ENCODE measurements around the gene FHIT. TPM values are rescaled to one million over a fixed set of nuclear protein-coding genes. Genes with fewer than 3 reads are reported as not detected.

Gene FHIT
- total and polyA plus RNA-seq, 2 of the 4 experiments (the other 2 are of a cell fraction), result 0.07 TPM; not detected in 1

GRCh38 chr3:60322298-60322856, 928.9 kb downstream of the FHIT start:
- no peak for ATAC-seq (ENCODE audit: low read depth)
- no peaks in the 10 kb centered on the region for H3K27me3 ChIP-seq (ENCODE audit: control insufficient read depth, insufficient read depth, low read length)
- no peak overlapping the region for H3K4ac ChIP-seq (ENCODE audit: low read depth, low read length)
- H3K4me1 ChIP-seq (ENCODE audit: control insufficient read depth, insufficient read depth, low read length), result no peaks in the 10 kb centered on the region
- no CpG with 5 or more reads among the region's 4 CpGs for WGBS, 2 experiments (ENCODE audit: extremely low coverage in 2 of 2, insufficient read length in 1 of 2)
- ChIA-PET POLR2A (ENCODE audit: unreplicated experiment) (no interaction called here), CTCF (interaction anchor here (0.5 kb wide), 1 partner anchor 131 kb away, joined by 3 read pairs; no protein-coding TSS in a partner anchor)
- no peak overlapping the region for H2BK5ac ChIP-seq (ENCODE audit: low read depth, low read length, poor library complexity, severe bottlenecking)
- H4K8ac ChIP-seq (ENCODE audit: low read depth in 2 of 2, low read length in 2 of 2), result no peak overlapping the region
- no peak overlapping the region for H2AK5ac ChIP-seq (ENCODE audit: low read depth, low read length)
- intact Hi-C loops (cut with micrococcal nuclease) (no loop called here), dilution Hi-C loops (cut with HindIII; ENCODE audit: low sequenced_read_pairs, unreplicated experiment) (no loop called here), in situ Hi-C loops (cut with MboI; ENCODE audit: low sequenced_read_pairs) (no loop called here)
- H4K20me1 ChIP-seq (ENCODE audit: insufficient read depth, low read length), result no peaks in the 10 kb centered on the region
- H3K36me3 ChIP-seq (ENCODE audit: control insufficient read depth, insufficient read depth, low read length), result no peaks in the 10 kb centered on the region
- H3K9ac ChIP-seq (ENCODE audit: low read depth, low read length), result no peak overlapping the region
- H4K5ac ChIP-seq (ENCODE audit: low read depth, low read length), result no peak overlapping the region
- H3K56ac ChIP-seq (ENCODE audit: extremely low read depth, insufficient read depth, low read length), result no peak overlapping the region
- H2BK20ac ChIP-seq (ENCODE audit: low read depth, low read length), result no peak overlapping the region
- no peaks in the 10 kb centered on the region for H3K9me3 ChIP-seq (ENCODE audit: control insufficient read depth, insufficient read depth, low read length)
- no peak overlapping the region for H2BK120ac ChIP-seq (ENCODE audit: low read depth, low read length)
- no peak overlapping the region for H2AK9ac ChIP-seq (replicated peaks; ENCODE audit: low read depth, low read length, poor library complexity)
- H3K4me2 ChIP-seq (ENCODE audit: low read depth, low read length), result no peak overlapping the region
- H4K91ac ChIP-seq (ENCODE audit: insufficient read depth, low read depth, low read length), result no peak overlapping the region
- no TSS peak for BruUV-seq (replicated peaks)
- no peaks in the 10 kb centered on the region for H3K9me1 ChIP-seq (ENCODE audit: insufficient read depth, low read length)
- no peak overlapping the region for H2BK15ac ChIP-seq (ENCODE audit: low read depth, low read length)
- H3K27ac ChIP-seq (ENCODE audit: insufficient read depth, low read length), result no peak overlapping the region
- DNase-seq, result no peak
- no peak overlapping the region for H3K4me3 ChIP-seq (ENCODE audit: insufficient read depth, low read depth, low read length)
- H3K14ac ChIP-seq (replicated peaks; ENCODE audit: low read depth, low read length), result no peak overlapping the region
- H2AFZ ChIP-seq (replicated peaks; ENCODE audit: low read length, poor library complexity), result no peak overlapping the region
- no peak overlapping the region for H3K18ac ChIP-seq (ENCODE audit: low read depth, low read length)
- TF ChIP-seq RCOR1 (IDR thresholded peaks at IDR 0.05; ENCODE audit: insufficient replicate concordance, low read length), result no peak
- no peak for TF ChIP-seq USF2 (IDR thresholded peaks at IDR 0.05; ENCODE audit: low read depth, low read length)
- TF ChIP-seq MXI1 (IDR thresholded peaks at IDR 0.05; ENCODE audit: borderline replicate concordance, low read depth, low read length), result no peak
- TF ChIP-seq, protein P1, sequence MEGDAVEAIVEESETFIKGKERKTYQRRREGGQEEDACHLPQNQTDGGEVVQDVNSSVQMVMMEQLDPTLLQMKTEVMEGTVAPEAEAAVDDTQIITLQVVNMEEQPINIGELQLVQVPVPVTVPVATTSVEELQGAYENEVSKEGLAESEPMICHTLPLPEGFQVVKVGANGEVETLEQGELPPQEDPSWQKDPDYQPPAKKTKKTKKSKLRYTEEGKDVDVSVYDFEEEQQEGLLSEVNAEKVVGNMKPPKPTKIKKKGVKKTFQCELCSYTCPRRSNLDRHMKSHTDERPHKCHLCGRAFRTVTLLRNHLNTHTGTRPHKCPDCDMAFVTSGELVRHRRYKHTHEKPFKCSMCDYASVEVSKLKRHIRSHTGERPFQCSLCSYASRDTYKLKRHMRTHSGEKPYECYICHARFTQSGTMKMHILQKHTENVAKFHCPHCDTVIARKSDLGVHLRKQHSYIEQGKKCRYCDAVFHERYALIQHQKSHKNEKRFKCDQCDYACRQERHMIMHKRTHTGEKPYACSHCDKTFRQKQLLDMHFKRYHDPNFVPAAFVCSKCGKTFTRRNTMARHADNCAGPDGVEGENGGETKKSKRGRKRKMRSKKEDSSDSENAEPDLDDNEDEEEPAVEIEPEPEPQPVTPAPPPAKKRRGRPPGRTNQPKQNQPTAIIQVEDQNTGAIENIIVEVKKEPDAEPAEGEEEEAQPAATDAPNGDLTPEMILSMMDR (conservative IDR thresholded peaks at IDR 0.05; ENCODE audit: low read depth, low read length), result no peak
- no peak for TF ChIP-seq CHD1 (IDR thresholded peaks at IDR 0.05; ENCODE audit: low read depth, low read length)
- no peak for TF ChIP-seq POLR2A (IDR thresholded peaks at IDR 0.05; ENCODE audit: low read depth, low read length)
- no peak for TF ChIP-seq MAFK (IDR thresholded peaks at IDR 0.05; ENCODE audit: low read depth, low read length)
- no peak for TF ChIP-seq NFE2L2 (IDR thresholded peaks at IDR 0.05; ENCODE audit: low read depth, low read length)
- no peak for TF ChIP-seq BHLHE40 (IDR thresholded peaks at IDR 0.05; ENCODE audit: low read depth, low read length)
- no peak for TF ChIP-seq SMC3 (IDR thresholded peaks at IDR 0.05; ENCODE audit: low read depth, low read length)
- TF ChIP-seq RAD21 (IDR thresholded peaks at IDR 0.05; ENCODE audit: low read length), result no peak
- TF ChIP-seq RFX5 (IDR thresholded peaks at IDR 0.05; ENCODE audit: low read depth, low read length), result no peak
- no peaks in the 10 kb centered on the region for H3K79me1 ChIP-seq (ENCODE audit: low read depth in 1 of 2, low read length in 2 of 2)
- H3K23ac ChIP-seq (ENCODE audit: low read depth, low read length), result no peak overlapping the region
